ENCODE results near the gene SLC25A27. TPM values are rescaled to one million over a fixed set of nuclear protein-coding genes. Genes with fewer than 3 reads are reported as not detected.

Gene SLC25A27
- polyA plus RNA-seq, 3 donors, result 0.34 to 1.7 TPM; not detected in 1

DNA sequence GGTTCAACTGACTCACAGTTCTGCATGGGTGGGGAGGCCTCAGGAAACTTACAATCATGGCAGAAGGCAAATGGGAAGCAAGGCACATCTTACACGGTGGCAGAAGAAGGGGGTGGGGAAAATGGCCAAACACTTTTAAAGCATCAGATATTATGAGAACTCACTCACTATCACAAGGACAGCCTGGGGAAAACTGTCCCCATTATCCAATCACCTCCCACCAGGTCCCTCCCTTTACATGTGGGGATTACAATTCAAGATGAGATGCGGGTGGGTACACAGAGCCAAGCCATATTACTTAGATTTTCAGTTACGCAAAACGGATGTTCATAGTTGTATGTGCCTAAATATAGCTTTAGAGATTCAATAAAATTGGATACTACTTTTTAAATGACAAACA is 25.8 kb upstream of the SLC25A27 start:
- H3K9ac ChIP-seq (ENCODE audit: insufficient read depth, low read length, poor library complexity, severe bottlenecking), result no peak overlapping the region
- intact Hi-C loops (cut with micrococcal nuclease), result no loop called here
- H3K9me3 ChIP-seq (replicated peaks in 1 of 2; ENCODE audit: control insufficient read depth in 1 of 2, insufficient read depth in 1 of 2, low read length in 2 of 2), result no peaks in the 10 kb centered on the region
- Mint-ChIP-seq H3K9me3 (no peaks in the 10 kb centered on the region), H3K4me1 (no peaks in the 10 kb centered on the region), H3K27me3 (ENCODE audit: low read depth in 3 of 3) (peaks cover 0 to 5% (median 0%) of the 10 kb centered on the region in 3 donors), H3K36me3 (no peaks in the 10 kb centered on the region), H3K4me3 (no peak overlapping the region), H3K27ac (no peak overlapping the region)
- no peak overlapping the region for H3K4me3 ChIP-seq (replicated peaks in 1 of 3; ENCODE audit: low read depth in 2 of 3, low read length in 3 of 3)
- no peaks in the 10 kb centered on the region for H3K36me3 ChIP-seq (replicated peaks in 1 of 2; ENCODE audit: control insufficient read depth in 1 of 2, insufficient read depth in 2 of 2, low read length in 2 of 2)
- H2AFZ ChIP-seq (ENCODE audit: insufficient read depth, low read depth, low read length, poor library complexity, severe bottlenecking), result no peak overlapping the region
- WGBS (ENCODE audit: insufficient coverage), result no CpG with 5 or more reads among the region's 4 CpGs
- no peak for DNase-seq
- no peak overlapping the region for H3K4me2 ChIP-seq (replicated peaks; ENCODE audit: extremely low read depth, low read length, poor library complexity, severe bottlenecking)
- TF ChIP-seq CTCF (IDR thresholded peaks at IDR 0.05), result no peak
- H4K20me1 ChIP-seq (ENCODE audit: insufficient read depth, low read length), result no peaks in the 10 kb centered on the region
- no peaks in the 10 kb centered on the region for H3K79me2 ChIP-seq (ENCODE audit: insufficient read depth, low read length)
- no peaks in the 10 kb centered on the region for H3K4me1 ChIP-seq (ENCODE audit: control insufficient read depth in 1 of 2, insufficient read depth in 2 of 2, low read length in 2 of 2)
- H3K27ac ChIP-seq (ENCODE audit: low read depth in 1 of 2, low read length in 2 of 2), result no peak overlapping the region
- no peaks in the 10 kb centered on the region for H3K27me3 ChIP-seq (ENCODE audit: control insufficient read depth in 2 of 2, insufficient read depth in 2 of 2, low read length in 2 of 2)

DNA sequence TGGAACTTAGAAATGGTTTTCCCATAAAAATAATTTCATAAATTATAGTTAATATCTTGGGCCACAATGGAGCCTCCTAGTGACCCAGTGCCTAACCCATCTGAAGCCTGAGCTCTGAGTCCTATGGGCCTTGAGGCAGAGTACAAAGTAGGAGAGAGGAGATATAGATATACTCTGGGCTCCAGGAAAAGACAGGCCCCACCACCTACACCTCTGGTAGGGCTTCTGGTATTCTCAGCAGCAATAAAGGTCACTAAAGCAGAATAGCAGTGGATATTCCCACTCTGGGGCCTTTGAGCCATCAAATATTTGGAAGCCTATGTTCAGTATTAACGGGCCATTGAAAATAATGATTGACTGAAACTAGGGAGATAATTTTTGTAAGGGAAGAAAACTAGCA is 24.3 kb upstream of the SLC25A27 start:
- no peak for TF ChIP-seq CTCF (IDR thresholded peaks at IDR 0.05)
- Histone ChIP-seq H3K79me2 (ENCODE audit: insufficient read depth, low read length) (no peaks in the 10 kb centered on the region), H3K4me3 (replicated peaks in 1 of 3; ENCODE audit: low read depth in 2 of 3, low read length in 3 of 3) (no peak overlapping the region), H3K4me1 (ENCODE audit: control insufficient read depth in 1 of 2, insufficient read depth in 2 of 2, low read length in 2 of 2) (no peaks in the 10 kb centered on the region), H3K9ac (ENCODE audit: insufficient read depth, low read length, poor library complexity, severe bottlenecking) (no peak overlapping the region), H3K4me2 (replicated peaks; ENCODE audit: extremely low read depth, low read length, poor library complexity, severe bottlenecking) (no peak overlapping the region), H4K20me1 (ENCODE audit: insufficient read depth, low read length) (no peaks in the 10 kb centered on the region), H3K27me3 (ENCODE audit: control insufficient read depth in 2 of 2, insufficient read depth in 2 of 2, low read length in 2 of 2) (no peaks in the 10 kb centered on the region), H3K36me3 (replicated peaks in 1 of 2; ENCODE audit: control insufficient read depth in 1 of 2, insufficient read depth in 2 of 2, low read length in 2 of 2) (no peaks in the 10 kb centered on the region), H3K9me3 (replicated peaks in 1 of 2; ENCODE audit: control insufficient read depth in 1 of 2, insufficient read depth in 1 of 2, low read length in 2 of 2) (no peaks in the 10 kb centered on the region), H3K27ac (ENCODE audit: low read depth in 1 of 2, low read length in 2 of 2) (no peak overlapping the region), H2AFZ (ENCODE audit: insufficient read depth, low read depth, low read length, poor library complexity, severe bottlenecking) (no peak overlapping the region)
- H3K36me3 Mint-ChIP-seq, result no peaks in the 10 kb centered on the region
- no peaks in the 10 kb centered on the region for H3K4me1 Mint-ChIP-seq
- no peaks in the 10 kb centered on the region for H3K9me3 Mint-ChIP-seq
- no CpG with 5 or more reads among the region's 1 CpG for WGBS (ENCODE audit: insufficient coverage)
- no peak for DNase-seq
- no peak overlapping the region for H3K27ac Mint-ChIP-seq
- intact Hi-C loops (cut with micrococcal nuclease), result no loop called here
- peaks cover 0 to 1% (median 0%) of the 10 kb centered on the region in 3 donors for H3K27me3 Mint-ChIP-seq (ENCODE audit: low read depth in 3 of 3)
- H3K4me3 Mint-ChIP-seq, result no peak overlapping the region

Data from CD14-positive monocyte (primary cell).